Inflammatory macrophage treated with lipopolysaccharide for 4 hours (primary cell): ENCODE results near the gene FOCAD.
"Not testable (repeated sequence)": the region's sequence is repeated elsewhere in the genome, so short reads cannot be mapped to it uniquely, and the experiment has no call there.

Experiments
- DNase-seq: peaks from one replicate; pipeline ENCODE4 v3.0.0-alpha.2; 2020

Gene FOCAD, protein sequence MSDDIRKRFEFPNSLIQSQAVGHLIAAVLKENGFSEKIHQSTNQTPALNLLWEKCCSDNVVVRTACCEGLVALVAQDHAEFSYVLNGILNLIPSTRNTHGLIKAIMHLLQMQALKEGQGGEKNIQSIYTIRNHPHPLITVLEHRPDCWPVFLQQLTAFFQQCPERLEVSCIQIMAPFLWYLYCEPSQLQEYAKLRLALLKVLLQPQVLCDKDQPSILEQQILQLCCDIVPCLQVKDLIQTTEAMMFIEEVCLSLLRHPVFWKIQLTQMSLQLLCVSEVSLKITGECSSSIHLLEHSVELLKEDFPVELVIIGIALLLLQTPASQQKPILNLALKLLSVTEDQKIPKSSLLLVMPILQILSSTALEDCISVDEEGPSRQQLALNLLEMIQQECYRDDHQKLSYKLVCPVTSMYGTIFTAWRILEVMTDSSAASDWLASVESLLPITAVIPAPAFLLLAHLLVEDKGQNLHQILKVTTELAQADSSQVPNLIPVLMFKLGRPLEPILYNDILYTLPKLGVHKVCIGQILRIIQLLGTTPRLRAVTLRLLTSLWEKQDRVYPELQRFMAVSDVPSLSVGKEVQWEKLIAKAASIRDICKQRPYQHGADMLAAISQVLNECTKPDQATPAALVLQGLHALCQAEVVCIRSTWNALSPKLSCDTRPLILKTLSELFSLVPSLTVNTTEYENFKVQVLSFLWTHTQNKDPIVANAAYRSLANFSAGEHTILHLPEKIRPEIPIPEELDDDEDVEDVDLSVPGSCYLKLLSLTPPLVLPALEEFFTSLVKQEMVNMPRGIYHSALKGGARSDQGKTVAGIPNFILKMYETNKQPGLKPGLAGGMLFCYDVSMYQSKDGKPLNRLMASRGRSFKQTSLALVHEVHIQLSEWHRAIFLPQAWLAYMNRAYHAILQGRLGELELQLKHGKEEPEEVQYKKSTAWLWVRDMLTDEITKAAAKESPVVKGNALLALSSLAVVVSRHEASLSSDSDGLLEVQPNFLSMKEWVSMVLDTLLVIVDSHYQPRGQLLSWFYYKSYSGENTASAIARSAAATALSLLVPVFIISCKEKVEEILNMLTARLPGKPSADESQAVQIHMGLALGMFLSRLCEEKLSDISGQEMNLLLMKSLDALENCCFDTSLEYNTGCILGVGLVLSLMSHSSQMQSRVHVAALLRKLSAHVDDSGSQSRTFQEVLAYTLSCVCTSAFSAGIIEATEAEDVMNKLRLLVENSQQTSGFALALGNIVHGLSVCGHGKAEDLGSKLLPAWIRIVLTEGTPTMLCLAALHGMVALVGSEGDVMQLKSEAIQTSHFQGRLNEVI (N-terminal part only)

DNA sequence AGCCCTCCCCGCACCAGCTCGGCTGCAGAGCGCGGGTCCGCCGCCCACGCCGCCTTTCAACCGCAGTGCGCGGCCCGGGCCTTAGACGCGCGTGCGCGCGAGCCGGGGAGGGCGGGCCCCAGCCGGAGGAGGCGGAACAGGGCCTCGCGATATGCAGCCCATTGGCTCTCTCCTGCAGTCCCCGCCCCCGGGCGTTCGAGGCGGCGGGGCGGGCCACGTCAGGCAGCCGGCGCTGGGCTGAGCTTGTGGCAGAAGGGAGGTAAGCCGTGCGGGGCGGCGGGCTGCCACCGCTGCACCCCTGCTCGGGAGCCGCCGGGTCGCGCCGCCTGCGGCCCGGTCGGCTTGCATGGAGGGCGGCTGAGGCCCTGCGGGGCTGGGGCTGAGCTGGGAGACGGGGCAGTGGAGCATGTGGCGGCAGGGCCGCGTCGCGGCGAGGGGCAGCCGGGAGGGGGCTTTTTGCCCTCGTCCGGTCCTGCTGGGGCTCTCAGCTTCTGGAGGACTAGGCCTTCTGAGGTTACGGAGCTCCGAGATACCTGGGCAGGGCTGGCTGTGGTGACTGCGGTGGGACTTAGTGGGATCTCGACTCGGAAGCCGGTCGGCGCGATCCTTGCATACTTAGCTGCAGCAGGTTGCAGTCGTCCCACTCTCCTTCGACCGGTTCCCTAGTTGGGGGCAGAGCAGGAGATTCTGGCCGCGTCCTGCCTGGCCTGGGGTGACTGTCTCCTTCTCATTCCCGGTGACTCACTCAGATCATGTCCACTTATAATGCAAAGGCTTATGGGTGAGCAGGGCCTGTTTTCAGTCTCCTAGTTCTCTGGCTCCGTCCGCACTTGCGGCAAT is at the start of gene FOCAD:
FOCAD (plus strand) TSS at position 225 of the 840 bp plus-strand sequence. CDS start 31,095 bp downstream, outside the sequence.
- DNase-seq: peak; percentile 96

DNA sequence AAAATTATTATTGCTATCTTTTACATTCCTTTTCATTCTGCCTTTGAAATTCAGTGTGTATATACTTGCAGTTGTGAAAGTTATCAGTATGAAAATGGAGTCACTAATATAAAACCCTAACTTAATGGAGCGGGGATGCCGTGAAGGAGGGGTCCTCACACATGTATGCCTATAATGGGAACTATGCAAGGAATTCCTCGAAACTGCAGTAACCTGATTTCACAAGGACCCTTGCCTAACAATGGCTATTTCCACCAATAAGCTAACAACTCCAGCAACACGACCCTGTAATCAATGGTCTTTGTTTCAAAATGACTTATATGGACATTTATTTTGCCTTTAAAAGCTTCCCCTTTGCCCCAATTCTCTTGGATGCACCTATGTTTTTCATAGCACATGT is 49.2 kb upstream of the FOCAD start:
- no peak for DNase-seq

DNA sequence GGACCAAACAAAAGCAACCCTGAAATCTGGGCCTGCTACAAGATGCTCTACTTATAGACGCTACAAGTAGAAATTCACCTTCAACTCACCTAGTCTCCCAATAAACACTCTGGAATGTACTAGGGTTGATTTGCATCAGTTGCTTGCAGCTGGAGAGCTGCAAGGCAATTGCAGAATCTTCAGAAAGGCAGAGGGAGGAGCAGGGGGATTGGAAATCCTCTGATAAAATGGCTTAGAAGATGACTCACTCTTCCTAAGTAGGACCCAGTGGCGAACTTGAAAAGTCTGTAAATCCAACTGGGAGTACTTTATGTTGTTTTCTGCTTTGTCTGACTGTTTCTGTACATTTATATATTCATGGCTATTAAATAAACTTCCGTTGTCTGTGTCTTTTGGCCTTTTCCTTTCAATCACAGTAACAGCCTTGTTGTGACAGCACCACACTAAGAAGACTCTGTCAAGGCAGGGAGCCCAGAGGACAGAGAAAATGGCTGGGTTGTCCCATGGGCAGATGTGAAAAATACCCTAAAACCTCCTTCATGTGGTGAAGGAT is 47.1 kb upstream of the FOCAD start:
- no peak for DNase-seq

DNA sequence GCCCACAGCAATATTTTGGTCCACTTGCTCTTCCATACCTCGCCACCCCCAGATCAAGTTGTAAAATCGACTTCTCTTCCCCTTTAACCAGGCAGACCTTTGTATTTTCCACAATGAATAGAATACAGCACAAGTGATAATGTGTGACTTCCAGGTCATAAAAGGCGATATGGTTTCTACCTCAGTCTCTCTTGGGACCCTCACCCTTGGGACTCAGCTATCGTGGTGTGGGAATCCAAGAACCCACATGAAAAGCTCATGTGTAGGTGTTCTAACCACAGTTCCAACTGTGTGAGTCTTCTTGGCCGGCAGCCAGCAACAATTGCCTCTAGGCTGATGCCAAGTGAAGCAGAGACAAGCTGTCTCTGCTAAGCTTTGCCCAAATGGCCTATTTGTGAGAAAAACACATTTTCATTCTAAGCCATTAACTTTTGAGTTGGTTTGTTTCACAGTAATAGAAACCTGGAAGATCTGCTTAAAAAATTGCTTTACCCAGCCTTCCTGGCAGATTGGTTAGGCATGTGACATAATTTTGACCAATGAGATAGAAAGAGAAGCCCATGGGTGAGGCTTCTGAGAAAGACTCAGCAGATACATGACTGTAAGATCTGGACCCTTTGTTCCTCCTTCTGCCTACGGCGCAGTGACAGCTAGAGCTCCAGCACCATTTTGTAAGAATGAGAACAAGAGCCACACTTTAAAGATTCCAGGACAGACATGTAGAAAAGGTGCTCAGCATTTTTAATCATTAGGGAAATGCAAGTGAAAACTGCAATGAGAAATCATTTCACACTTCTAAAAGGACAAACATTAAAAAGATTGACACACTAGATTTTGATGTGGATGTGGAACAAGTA is 43.5 kb upstream of the FOCAD start:
- no peak for DNase-seq

DNA sequence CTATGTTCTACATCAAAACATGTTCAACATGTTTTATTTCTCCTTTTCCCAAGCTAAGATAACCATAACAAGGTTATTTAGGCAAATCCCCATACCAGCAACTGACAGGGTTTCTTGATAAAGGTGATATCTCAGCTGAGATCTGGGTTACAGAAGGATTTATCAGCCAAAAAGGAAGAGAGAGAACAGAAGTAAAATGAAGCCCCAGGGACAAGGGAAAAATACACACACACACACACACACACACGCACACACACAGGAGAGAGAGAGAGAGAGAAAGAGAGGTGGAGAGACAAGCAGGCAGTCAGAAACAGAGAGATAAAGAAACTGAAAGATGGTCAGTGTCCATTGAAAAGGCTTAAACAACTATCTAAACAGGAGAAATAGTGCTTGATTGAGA is 42.0 kb upstream of the FOCAD start:
- no peak for DNase-seq

DNA sequence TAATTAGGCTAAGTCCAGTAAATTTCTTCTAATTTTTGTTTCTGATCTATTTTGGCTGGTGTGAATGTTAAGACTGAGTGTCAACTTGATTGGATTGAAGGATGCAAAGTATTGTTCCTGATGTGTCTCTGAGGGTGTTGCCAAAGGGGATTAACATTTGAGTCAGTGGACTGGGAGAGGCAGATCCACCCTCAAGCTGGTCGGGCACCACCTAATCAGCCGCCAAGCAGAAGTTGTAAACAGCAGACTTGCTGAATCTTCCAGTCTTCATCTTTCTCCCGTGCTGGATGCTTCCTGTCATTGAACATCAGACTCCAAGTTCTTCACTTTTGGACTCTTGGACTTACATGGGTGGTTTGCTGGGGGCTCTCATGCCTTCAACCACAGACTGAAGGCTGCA is 40.4 kb upstream of the FOCAD start:
- DNase-seq: no peak

DNA sequence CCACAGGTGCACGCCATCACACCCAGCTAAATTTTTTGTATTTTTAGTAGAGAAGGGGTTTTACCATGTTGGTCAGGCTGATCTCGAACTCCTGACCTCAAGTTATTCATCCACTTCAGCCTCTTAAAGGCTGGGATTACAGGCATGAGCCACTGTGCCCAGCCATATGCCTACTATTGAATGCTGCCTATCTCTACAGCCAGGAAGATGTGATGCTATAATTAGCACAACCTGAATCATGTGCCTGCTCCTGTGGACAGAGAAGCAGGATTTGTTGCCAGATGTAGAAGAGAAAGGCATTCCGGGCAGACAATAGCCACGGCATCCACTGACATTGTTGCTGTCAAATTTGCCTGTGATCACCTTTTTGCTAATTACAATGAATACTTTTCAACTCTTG is 37.4 kb upstream of the FOCAD start:
- no peak for DNase-seq

DNA sequence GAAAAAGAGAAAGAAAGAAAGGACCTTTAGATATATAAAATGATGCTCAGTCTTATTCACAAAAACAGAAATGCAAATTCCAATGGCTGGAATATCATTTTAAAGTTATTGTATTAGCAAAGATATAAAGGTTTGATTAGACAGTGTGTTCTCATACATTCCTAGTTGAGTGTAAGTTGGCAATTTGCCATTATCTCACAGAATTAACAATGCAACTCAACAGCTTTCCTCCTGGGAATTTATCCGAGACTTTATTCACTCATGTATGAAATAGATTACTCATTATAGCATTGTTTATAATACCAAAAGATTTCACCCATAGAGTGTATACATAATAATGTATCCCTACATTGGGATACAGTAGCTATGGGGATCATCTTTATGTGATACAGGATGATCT is 34.7 kb upstream of the FOCAD start:
- DNase-seq: no peak

DNA sequence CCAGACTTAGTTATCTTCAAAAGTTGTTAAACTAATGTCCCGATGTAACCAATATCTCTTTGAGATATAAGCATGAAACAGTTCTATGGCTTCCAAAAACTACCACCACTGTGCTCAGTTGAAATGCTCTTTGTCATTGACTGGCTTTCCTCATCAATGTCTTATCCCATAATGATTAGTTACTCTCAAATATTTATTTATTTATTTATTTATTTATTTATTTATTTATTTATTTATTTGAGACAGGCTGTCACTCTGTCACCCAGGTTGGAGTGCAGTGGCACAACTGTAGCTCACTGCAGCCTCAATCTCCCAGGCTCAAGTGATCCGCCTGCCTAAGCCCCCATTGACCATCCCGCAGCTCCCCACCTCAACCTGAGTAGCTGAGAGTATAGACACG is 33.7 kb upstream of the FOCAD start:
- no peak for DNase-seq

DNA sequence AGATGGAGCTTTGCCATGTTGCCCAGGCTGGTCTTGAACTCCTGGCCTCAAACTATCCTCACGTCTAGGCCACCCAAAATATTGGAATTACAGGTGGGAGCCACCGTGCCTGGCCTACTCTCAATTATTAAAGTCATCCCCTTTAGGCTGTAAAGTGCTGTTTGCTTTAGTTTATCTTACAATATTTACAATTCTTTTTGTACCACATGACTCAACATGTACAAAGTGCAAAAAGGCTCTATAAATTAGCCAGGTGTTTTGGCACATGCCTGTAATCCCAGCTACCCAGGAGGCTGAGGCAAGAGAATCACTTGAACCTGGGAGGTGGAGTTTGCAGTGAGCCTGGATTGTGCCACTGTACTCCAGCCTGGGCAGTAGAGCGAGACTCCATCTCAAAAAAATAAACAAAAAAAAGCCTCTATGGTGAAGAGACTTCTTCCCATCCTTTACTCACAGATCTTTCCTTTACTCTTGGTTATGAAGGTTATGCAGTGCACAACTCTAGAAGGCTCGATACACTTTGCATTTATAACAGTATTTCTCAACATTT is 33.2 kb upstream of the FOCAD start:
- DNase-seq: no peak

DNA sequence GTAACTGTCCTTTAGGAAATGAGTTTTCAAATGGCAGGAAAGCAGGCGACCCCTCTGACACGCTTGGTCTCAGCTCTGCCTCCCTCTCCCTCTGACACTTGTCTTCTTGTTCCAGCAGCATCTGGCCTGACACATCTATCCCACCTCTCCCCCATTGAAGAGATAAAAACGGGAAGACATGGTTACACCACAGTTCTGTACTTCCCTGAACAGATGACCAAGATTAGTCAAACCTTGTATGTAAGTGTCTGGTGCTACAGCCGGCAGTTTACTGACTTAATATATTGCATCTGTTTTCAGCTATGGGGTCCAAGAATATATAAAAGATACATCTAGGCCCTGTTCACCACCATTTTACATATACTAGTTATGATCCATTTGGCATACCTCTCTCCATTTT is 32.1 kb upstream of the FOCAD start:
- DNase-seq: peak; percentile 40

DNA sequence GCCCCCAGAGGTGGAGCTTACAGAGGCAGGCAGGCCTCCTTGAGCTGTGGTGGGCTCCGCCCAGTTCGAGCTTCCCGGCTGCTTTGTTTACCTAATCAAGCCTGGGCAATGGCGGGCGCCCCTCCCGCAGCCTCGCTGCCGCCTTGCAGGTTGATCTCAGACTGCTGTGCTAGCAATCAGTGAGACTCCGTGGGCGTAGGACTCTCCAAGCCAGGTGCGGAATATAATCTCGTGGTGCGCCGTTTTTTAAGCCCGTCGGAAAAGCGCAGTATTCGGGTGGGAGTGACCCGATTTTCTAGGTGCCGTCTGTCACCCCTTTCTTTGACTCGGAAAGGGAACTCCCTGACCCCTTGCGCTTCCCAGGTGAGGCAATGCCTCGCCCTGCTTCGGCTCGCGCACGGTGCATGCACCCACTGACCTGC is 25.8 kb upstream of the FOCAD start:
- not testable (repeated sequence) for DNase-seq

DNA sequence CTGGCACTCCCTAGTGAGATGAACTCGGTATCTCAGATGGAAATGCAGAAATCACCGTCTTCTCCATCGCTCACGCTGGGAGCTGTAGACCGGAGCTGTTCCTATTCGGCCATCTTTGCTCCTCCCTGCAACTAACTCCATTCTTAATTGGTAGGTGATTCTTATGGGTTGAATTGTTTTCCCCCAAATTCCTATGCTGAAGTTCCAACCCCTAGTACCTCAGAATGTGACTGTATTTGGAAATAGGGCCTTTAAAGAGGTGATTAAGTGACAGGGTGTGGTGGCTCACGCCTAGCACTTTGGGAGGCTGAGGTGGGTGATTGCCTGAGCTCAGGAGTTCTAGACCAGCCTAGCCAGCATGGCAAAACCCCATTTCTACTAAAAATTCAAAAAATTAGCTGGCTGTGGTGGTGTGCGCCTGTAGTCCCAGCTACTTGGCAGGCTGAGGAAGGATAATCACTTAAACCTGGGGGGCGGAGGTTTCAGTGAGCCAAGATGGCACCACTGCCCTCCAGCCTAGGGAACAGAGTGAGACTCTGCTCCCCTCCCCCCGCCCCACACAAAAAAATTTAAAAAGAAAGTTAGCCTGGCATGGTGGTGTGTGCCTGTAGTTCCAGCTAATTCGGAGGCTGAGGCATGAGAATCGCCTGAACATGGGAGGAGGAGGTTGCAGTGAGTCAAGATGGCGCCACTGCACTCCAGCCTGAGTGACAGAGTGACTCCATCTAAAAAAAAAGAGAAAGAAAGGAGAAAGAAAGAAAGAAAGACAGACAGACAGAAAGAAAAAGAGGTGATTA is 25.2 kb upstream of the FOCAD start:
- DNase-seq: no peak

DNA sequence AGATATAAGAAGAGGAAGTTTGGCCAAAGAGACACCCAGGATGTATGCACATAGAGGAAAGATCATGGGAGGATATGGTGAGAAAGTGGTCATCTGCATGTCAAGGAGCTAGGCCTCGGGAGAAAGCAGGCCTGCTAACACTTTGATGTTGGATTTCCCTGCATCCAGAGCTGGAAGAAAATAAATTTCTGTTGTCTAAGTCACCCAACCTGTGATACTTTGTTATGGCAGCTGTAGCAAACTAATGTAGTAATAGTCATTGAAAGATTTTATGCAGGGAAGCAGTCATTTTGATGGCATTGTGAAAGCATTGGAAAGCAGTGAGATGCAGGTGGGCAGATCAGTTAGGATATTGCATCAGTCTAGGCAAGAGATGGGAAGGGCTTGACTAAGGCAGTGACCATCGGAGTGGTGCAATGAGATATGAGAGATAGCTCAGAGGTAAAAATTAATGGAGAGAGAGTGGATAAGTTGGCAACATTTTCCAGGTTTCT is 24.5 kb upstream of the FOCAD start:
- DNase-seq: no peak

DNA sequence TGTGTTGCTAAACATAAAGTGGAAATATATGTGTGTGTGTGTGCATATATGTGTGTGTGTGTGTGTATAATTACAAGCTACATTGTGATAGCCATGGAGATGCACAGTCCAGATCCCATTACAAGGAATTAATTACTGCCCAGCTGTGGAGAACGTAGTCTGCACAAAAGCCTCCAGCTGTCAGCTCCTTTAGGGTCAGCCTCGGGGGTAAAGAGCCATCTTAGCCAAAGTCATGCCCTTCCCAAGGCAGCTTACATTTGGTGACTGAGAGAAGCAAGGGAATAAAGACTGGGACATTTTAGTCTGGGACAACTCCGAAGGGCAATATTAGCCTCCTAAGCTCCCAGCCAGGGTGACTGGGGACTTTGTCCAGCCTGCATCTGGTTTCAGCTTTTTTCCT is 21.9 kb upstream of the FOCAD start:
- DNase-seq: no peak

DNA sequence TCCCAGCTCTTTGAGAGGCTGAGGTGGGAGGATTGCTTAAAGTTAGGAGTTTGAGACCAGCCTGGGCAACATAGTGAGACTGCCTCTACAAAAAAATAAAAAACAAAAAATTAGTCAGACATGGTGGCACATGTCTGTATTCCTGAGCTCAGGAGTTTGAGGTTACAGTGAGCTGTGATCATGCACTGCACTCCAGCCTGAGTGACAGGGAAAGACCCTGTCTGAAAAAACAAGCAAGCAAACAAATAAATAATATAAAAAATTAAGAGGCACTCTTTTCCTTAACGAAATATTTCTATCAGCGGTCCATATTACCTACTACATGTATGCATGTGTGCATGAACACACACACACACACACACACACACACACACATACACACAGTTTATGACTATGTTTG is 20.9 kb upstream of the FOCAD start:
- no peak for DNase-seq

DNA sequence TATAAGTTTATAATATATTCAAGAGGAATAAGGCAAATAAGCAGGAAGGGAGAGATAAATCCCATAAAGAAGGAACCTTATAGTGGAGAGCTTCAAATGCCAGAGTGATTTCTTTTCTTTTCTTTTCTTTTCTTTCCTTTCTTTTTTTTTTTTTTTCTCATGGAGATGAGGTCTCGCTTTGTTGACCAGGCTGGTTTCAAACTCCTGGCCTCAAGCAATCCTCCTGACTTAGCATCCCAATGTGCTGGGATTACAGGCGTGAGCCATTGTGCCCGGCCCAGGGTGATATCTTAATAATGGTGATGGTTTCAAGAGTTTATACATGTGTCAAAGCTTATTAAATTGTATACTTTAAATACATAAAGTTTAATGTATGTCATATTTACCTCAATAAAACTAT is 19.6 kb upstream of the FOCAD start:
- no peak for DNase-seq

DNA sequence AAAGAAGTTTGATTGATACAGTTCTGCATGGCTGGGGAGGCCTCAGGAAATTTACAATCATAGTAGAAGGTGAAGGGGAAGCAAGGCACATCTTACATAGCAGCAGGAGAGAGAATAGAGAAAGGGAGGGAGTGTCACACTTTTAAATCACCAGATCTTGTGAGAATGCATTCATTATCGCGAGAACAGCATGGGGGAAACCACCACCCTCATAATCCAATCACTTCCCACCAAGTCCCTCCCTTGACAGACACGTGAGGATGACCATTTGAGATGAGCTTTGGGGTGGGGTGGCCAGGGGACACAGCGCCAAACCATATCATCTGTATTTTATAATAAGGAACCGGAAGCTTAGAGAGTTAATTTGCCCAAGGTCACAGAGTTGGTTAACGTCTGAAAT is 13.7 kb upstream of the FOCAD start:
- DNase-seq: no peak

DNA sequence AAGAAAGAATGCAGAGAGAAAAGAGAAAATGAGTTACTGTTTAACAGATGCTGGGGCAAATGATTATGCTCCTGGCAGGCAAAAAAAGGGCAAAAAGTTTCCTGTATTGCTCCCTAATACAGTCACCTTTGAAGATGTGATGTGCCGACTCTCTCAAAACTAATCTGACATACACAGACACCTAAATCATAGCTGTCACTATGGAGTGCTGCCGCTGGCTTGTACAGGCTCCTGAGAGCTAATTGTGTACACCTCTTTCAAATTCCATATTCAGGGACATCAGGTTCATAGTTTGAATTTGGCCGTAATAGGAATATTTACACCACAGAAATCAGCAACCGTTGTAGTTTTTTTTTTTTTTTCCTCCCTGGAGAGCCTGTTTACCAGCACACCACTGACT is 12.4 kb upstream of the FOCAD start:
- DNase-seq: no peak

DNA sequence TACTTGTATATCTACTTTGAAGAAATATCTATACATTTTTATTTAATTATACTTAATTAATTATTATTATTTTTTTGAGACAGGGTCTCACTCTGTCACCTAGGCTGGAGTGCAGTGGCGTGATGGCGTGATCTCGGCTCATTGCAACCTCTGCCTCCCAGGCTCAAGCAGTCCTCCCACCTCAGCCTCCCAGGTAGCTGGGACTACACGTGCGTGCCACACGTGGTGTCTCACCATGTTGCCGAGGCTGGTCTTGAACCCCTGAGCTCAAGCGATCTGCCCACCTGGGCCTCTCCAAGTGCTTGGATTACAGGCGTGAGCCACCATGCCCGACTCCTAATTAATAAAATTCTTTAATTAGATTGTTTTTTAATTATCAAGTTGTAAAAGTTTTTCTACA is 10.5 kb upstream of the FOCAD start:
- DNase-seq: not testable (repeated sequence)
